ENCODE data around the gene CCDC24. TPM values are rescaled to one million over a fixed set of nuclear protein-coding genes. Genes with fewer than 3 reads are reported as not detected.

The CCDC24 gene
- total and polyA plus RNA-seq, 2 of the 4 experiments (the other 2 are of a cell fraction), result 1.4 to 4.6 TPM

DNA sequence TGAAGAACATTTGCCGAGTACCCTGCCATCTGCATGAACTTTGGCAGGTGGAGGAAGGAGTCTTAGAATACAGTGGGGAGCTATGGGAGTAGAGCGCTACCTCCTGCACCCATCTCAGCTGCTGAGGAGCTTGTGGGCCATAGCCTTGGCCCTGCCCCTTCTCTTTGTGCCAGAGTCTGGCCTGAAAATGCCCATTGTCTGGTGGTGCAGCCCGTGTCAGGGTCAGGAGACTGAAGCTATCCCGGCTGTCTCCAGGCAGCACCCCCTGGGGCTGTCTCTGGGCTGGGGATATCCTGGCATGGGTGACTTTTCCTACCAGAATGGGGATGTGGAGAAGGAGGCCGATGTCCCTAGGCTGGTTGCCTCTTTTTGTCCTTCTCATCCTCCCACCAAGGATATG lies 37.4 kb upstream of the CCDC24 start:
- H3K18ac ChIP-seq (ENCODE audit: low read depth, low read length), result no peak overlapping the region
- no peak overlapping the region for H3K14ac ChIP-seq (replicated peaks; ENCODE audit: low read depth, low read length)
- no peak overlapping the region for H4K91ac ChIP-seq (ENCODE audit: insufficient read depth, low read depth, low read length)
- no peak overlapping the region for H3K4me2 ChIP-seq (ENCODE audit: low read depth, low read length)
- no peak overlapping the region for H3K23ac ChIP-seq (ENCODE audit: low read depth, low read length)
- H3K9me1 ChIP-seq (ENCODE audit: insufficient read depth, low read length), result peaks cover 9% of the 10 kb centered on the region; the same call in 1 of the 2 replicates
- H3K79me1 ChIP-seq (ENCODE audit: low read depth in 1 of 2, low read length in 2 of 2), result peaks cover 20 to 32% of the 10 kb centered on the region in 2 experiments
- dilution Hi-C loops (cut with HindIII; ENCODE audit: low sequenced_read_pairs, unreplicated experiment), result no loop called here
- no peak overlapping the region for H3K9ac ChIP-seq (ENCODE audit: low read depth, low read length)
- intact Hi-C loops (cut with micrococcal nuclease), result no loop called here
- H3K4me1 ChIP-seq (ENCODE audit: control insufficient read depth, insufficient read depth, low read length), result no peaks in the 10 kb centered on the region
- H3K36me3 ChIP-seq (ENCODE audit: control insufficient read depth, insufficient read depth, low read length), result peaks cover 24% of the 10 kb centered on the region
- H3K4me3 ChIP-seq (ENCODE audit: insufficient read depth, low read depth, low read length), result no peak overlapping the region
- TF ChIP-seq RCOR1 (IDR thresholded peaks at IDR 0.05; ENCODE audit: insufficient replicate concordance, low read length) (no peak), RAD21 (IDR thresholded peaks at IDR 0.05; ENCODE audit: low read length) (no peak), SMC3 (IDR thresholded peaks at IDR 0.05; ENCODE audit: low read depth, low read length) (no peak)
- TF ChIP-seq, protein P1, sequence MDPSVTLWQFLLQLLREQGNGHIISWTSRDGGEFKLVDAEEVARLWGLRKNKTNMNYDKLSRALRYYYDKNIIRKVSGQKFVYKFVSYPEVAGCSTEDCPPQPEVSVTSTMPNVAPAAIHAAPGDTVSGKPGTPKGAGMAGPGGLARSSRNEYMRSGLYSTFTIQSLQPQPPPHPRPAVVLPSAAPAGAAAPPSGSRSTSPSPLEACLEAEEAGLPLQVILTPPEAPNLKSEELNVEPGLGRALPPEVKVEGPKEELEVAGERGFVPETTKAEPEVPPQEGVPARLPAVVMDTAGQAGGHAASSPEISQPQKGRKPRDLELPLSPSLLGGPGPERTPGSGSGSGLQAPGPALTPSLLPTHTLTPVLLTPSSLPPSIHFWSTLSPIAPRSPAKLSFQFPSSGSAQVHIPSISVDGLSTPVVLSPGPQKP (IDR thresholded peaks at IDR 0.05; ENCODE audit: borderline replicate concordance, low read depth, low read length), result no peak
- H4K5ac ChIP-seq (ENCODE audit: low read depth, low read length), result no peak overlapping the region
- H2AK9ac ChIP-seq (replicated peaks; ENCODE audit: low read depth, low read length, poor library complexity), result no peak overlapping the region
- H2BK15ac ChIP-seq (ENCODE audit: low read depth, low read length), result no peak overlapping the region
- in situ Hi-C loops (cut with MboI; ENCODE audit: low sequenced_read_pairs), result loop anchor here (25.0 kb wide), 1 partner anchor 417 kb away; the partner anchor contains the start of gene PTPRF
- H3K4ac ChIP-seq (ENCODE audit: low read depth, low read length), result no peak overlapping the region
- H3K9me3 ChIP-seq (ENCODE audit: control insufficient read depth, insufficient read depth, low read length), result no peaks in the 10 kb centered on the region
- ChIA-PET POLR2A (ENCODE audit: unreplicated experiment) (no interaction called here), CTCF (no interaction called here)
- no peak overlapping the region for H4K8ac ChIP-seq (ENCODE audit: low read depth in 2 of 2, low read length in 2 of 2)
- H3K27me3 ChIP-seq (ENCODE audit: control insufficient read depth, insufficient read depth, low read length), result no peaks in the 10 kb centered on the region
- H2AK5ac ChIP-seq (ENCODE audit: low read depth, low read length), result no peak overlapping the region
- no peak overlapping the region for H2BK120ac ChIP-seq (ENCODE audit: low read depth, low read length)
- H2BK5ac ChIP-seq (ENCODE audit: low read depth, low read length, poor library complexity, severe bottlenecking), result no peak overlapping the region
- H3K27ac ChIP-seq (ENCODE audit: insufficient read depth, low read length), result no peak overlapping the region
- H2AFZ ChIP-seq (replicated peaks; ENCODE audit: low read length, poor library complexity), result no peak overlapping the region
- BruUV-seq (replicated peaks), result no TSS peak
- no peak overlapping the region for H3K56ac ChIP-seq (ENCODE audit: extremely low read depth, insufficient read depth, low read length)
- DNase-seq (no peak), ATAC-seq (ENCODE audit: low read depth) (no peak)
- H2BK20ac ChIP-seq (ENCODE audit: low read depth, low read length), result no peak overlapping the region
- WGBS, 2 experiments (ENCODE audit: extremely low coverage in 2 of 2, insufficient read length in 1 of 2), result no CpG with 5 or more reads among the region's 5 CpGs
- H4K20me1 ChIP-seq (ENCODE audit: insufficient read depth, low read length), result peaks cover 21% of the 10 kb centered on the region
